Lung (tissue), 12 donors: ENCODE measurements around the gene DBNDD1. TPM values are rescaled to one million over a fixed set of nuclear protein-coding genes. Genes with fewer than 3 reads are reported as not detected.

Experiments
- ATAC-seq: fragments of 200-7000 bp; cut with Tn5 transposase; one replicate; pipeline ENCODE4 v1.9.1; 2020; ENCODE audit warnings: moderate number of reproducible peaks; ENCODE audit not compliant: insufficient read depth, low FRiP score
- DNase-seq, 3 donors: peaks; one replicate each; pipeline ENCODE4 v3.0.0-alpha.2; 2013 to 2017
- H3K27ac ChIP-seq, 2 donors: one replicate each; pipeline ENCODE4 v1.5.1; 2013; ENCODE audit warnings: mild to moderate bottlenecking in 2 of 2, moderate library complexity in 2 of 2, control low read depth in 1 of 2, inconsistent platforms in 1 of 2, low read depth in 1 of 2, low read length in 1 of 2
- H3K27me3 ChIP-seq, 3 donors: one replicate each; pipeline ENCODE4 v1.5.1; 2013; ENCODE audit warnings: low read length in 2 of 3; ENCODE audit not compliant: control insufficient read depth in 3 of 3, insufficient read depth in 3 of 3
- H3K36me3 ChIP-seq, 4 donors: one replicate each; pipeline ENCODE4 v1.5.1; 2013; ENCODE audit warnings: low read length in 4 of 4, mild to moderate bottlenecking in 1 of 4, moderate library complexity in 1 of 4; ENCODE audit not compliant: control insufficient read depth in 4 of 4, insufficient read depth in 4 of 4
- H3K4me1 ChIP-seq, 5 donors: one replicate each; pipeline ENCODE4 v1.5.1; 2013; ENCODE audit warnings: low read length in 5 of 5, mild to moderate bottlenecking in 2 of 5, moderate library complexity in 1 of 5; ENCODE audit not compliant: control insufficient read depth in 5 of 5, insufficient read depth in 5 of 5
- H3K4me3 ChIP-seq: one replicate; pipeline ENCODE4 v1.5.1; 2013; ENCODE audit warnings: mild to moderate bottlenecking, control low read depth, moderate library complexity
- H3K9ac ChIP-seq, 2 donors: one replicate each; pipeline ENCODE4 v1.5.1; 2013; ENCODE audit warnings: low read length in 2 of 2, control low read depth in 1 of 2; ENCODE audit not compliant: insufficient read depth in 1 of 2
- H3K9me3 ChIP-seq, 4 donors: one replicate each; pipeline ENCODE4 v1.5.1; 2013; ENCODE audit warnings: low read length in 3 of 4, mild to moderate bottlenecking in 1 of 4, moderate library complexity in 1 of 4; ENCODE audit not compliant: control insufficient read depth in 4 of 4, insufficient read depth in 3 of 4
- WGBS, 2 donors: extraction: QIAGEN DNeasy Blood & Tissue Kit; methylation state at CpG; one replicate each; pipeline ENCODE4 v1.1.7; 2013; 5-methylcytosine and 5-hydroxymethylcytosine counted together
- polyA plus RNA-seq, 2 donors: library from polyadenylated mRNA; stranded (reverse); fragments of 200-250 nt; gene quantifications; one replicate each; pipeline ENCODE4 v1.2.1, GENCODE V29; 2013
- total RNA-seq, 2 donors: library from RNA; depleted of rRNA in 1 of 2; stranded (reverse); fragments of >200 nt in 1 of 2; gene quantifications; one replicate each; pipeline ENCODE4 v1.2.1, GENCODE V29; 2014 to 2021
- TF ChIP-seq, protein P1 (sequence below): IDR thresholded peaks from 2 replicates; pipeline ENCODE4 v1.5.1; 2012; ENCODE audit warnings: mild to moderate bottlenecking; ENCODE audit errors: control extremely low read depth, extremely low read depth
- donor health status: control.
- donor health status: control.
- donor health status: Bipolar disorder and iron deficiency.
- donor health status: healthy.
- donor health status: DM: yes; HTN: yes; CAD: no.

DBNDD1 gene
- total and polyA plus RNA-seq, 4 donors, result 2.5 to 5.8 (median 4.5) TPM

DNA sequence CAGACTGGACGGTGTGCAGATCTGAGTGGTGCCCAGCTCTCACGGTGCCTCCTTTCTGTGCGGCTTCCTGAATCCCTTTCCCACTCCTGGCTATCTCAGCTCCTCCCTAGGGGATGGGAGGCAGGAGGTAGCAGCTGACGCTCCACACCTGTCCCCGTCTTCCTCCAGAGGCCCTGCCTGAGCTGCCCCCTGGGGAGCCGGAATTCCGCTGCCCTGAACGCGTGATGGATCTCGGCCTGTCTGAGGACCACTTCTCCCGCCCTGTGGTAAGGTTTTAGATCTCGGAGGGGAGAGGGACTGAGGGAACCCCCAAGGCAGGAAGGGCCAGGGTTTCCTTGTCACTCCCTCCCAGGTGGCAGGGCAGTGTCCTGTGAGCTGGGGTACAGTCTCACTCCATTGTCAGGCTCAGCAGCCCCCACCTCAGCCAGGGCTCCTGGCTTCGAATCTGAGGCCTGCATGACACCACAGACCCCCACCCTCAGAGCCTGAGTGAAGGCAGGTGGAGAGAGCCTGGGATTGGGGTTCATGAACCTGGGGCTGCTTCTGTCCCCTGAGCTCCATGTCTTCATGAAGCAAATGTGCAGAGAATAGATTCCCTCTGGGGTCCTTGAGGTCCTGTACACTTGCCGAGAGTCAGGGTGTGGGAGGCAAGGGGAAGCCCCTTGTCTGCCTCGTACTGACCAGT, 64.1 kb downstream of the DBNDD1 start:
- Histone ChIP-seq H3K9ac (no peak overlapping the region), H3K27me3 (no peaks in the 10 kb centered on the region), H3K4me1 (peaks cover 0 to 2% (median 0%) of the 10 kb centered on the region in 5 donors), H3K9me3 (no peaks in the 10 kb centered on the region), H3K27ac (no peak overlapping the region), H3K36me3 (peaks cover 0 to 30% (median 10%) of the 10 kb centered on the region in 4 donors), H3K4me3 (no peak overlapping the region)
- WGBS, 2 donors, result 95 to 96% methylated on average over 15 of the region's 15 CpGs
- ATAC-seq, result no peak
- DNase-seq, result no peak
- TF ChIP-seq, protein P1, sequence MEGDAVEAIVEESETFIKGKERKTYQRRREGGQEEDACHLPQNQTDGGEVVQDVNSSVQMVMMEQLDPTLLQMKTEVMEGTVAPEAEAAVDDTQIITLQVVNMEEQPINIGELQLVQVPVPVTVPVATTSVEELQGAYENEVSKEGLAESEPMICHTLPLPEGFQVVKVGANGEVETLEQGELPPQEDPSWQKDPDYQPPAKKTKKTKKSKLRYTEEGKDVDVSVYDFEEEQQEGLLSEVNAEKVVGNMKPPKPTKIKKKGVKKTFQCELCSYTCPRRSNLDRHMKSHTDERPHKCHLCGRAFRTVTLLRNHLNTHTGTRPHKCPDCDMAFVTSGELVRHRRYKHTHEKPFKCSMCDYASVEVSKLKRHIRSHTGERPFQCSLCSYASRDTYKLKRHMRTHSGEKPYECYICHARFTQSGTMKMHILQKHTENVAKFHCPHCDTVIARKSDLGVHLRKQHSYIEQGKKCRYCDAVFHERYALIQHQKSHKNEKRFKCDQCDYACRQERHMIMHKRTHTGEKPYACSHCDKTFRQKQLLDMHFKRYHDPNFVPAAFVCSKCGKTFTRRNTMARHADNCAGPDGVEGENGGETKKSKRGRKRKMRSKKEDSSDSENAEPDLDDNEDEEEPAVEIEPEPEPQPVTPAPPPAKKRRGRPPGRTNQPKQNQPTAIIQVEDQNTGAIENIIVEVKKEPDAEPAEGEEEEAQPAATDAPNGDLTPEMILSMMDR, result no peak

Other genes starting within 250 kb of the DBNDD1 start
- gene FANCA, start 202.8 kb downstream of the DBNDD1 start, total RNA-seq, result 10 to 100 TPM; 14.3 to 18.2 TPM
- gene FANCA, start 202.8 kb downstream of the DBNDD1 start, polyA plus RNA-seq, result 1 to 10 TPM; 8.7 to 9.2 TPM
- 10 to 100 TPM in 1 of 2 donors, 1 to 10 TPM in 1; 9.5 to 12.0 TPM for gene SPIRE2, start 191.0 kb downstream of the DBNDD1 start, total RNA-seq
- gene SPIRE2, start 191.0 kb downstream of the DBNDD1 start, polyA plus RNA-seq, result 1 to 10 TPM; 3.3 to 6.5 TPM
- gene TCF25, start 145.9 kb downstream of the DBNDD1 start, total RNA-seq, result 100 to 1,000 TPM; 118 to 212 TPM
- 100 to 1,000 TPM; 106 to 140 TPM for gene TCF25, start 145.9 kb downstream of the DBNDD1 start, polyA plus RNA-seq
- gene MC1R, start 100.6 kb downstream of the DBNDD1 start, total RNA-seq, result 1 to 10 TPM; 3.8 to 7.1 TPM
- 1 to 10 TPM; 2.9 to 3.2 TPM for gene MC1R, start 100.6 kb downstream of the DBNDD1 start, polyA plus RNA-seq
- gene TUBB3, start 96.1 kb downstream of the DBNDD1 start, total RNA-seq, result 10 to 100 TPM in 1 of 2 donors, 1 to 10 TPM in 1; 6.3 to 15.6 TPM
- gene TUBB3, start 96.1 kb downstream of the DBNDD1 start, polyA plus RNA-seq, result 10 to 100 TPM in 1 of 2 donors, 1 to 10 TPM in 1; 1.3 to 11.5 TPM
- gene DEF8, start 70.7 kb downstream of the DBNDD1 start, total RNA-seq, result 10 to 100 TPM; 43.0 to 80.9 TPM
- gene DEF8, start 70.7 kb downstream of the DBNDD1 start, polyA plus RNA-seq, result 10 to 100 TPM; 50.3 to 67.1 TPM
- not detected for gene PRDM7, start 57.9 kb upstream of the DBNDD1 start, total RNA-seq
- gene PRDM7, start 57.9 kb upstream of the DBNDD1 start, polyA plus RNA-seq, result not detected